Mucosa of rectum (tissue), 2 donors: ENCODE data around the gene AP2A2.

Source experiments
- H3K27ac ChIP-seq, 2 donors: one replicate each; pipeline ENCODE4 v1.7.0; 2013; ENCODE audit warnings: inconsistent platforms in 2 of 2, low read depth in 2 of 2, low read length in 2 of 2
- H3K27me3 ChIP-seq, 2 donors: one replicate each; pipeline ENCODE4 v1.7.0; 2013; ENCODE audit warnings: low read length in 2 of 2; ENCODE audit not compliant: control insufficient read depth in 2 of 2, insufficient read depth in 2 of 2
- H3K36me3 ChIP-seq, 2 donors: one replicate each; pipeline ENCODE4 v1.7.0; 2013; ENCODE audit warnings: low read length in 2 of 2; ENCODE audit not compliant: control insufficient read depth in 2 of 2, insufficient read depth in 2 of 2
- H3K4me1 ChIP-seq, 2 donors: one replicate each; pipeline ENCODE4 v1.7.0; 2013; ENCODE audit warnings: low read length in 2 of 2, mild to moderate bottlenecking in 1 of 2; ENCODE audit not compliant: control insufficient read depth in 2 of 2, insufficient read depth in 2 of 2
- H3K4me3 ChIP-seq, 2 donors: one replicate each; pipeline ENCODE4 v1.7.0; 2013; ENCODE audit warnings: low read length in 2 of 2
- H3K9ac ChIP-seq, 2 donors: one replicate each; pipeline ENCODE4 v1.7.0; 2013; ENCODE audit warnings: low read length in 2 of 2, low read depth in 1 of 2, mild to moderate bottlenecking in 1 of 2
- H3K9me3 ChIP-seq, 2 donors: one replicate each; pipeline ENCODE4 v1.7.0; 2013; ENCODE audit warnings: low read length in 2 of 2; ENCODE audit not compliant: control insufficient read depth in 2 of 2
- donor health status: healthy.
- donor health status: Normal muscosa, but diverticular disease.

Gene AP2A2

GRCh38 chr11:1039481-1040427 lies 114.1 kb downstream of the AP2A2 start:
- peaks cover 0 to 2% of the 10 kb centered on the region in 2 donors for H3K4me1 ChIP-seq
- no peak overlapping the region for H3K9ac ChIP-seq
- peaks cover 5 to 9% of the 10 kb centered on the region in 2 donors for H3K27me3 ChIP-seq
- H3K9me3 ChIP-seq = no peaks in the 10 kb centered on the region
- H3K36me3 ChIP-seq = no peaks in the 10 kb centered on the region
- no peak overlapping the region for H3K27ac ChIP-seq
- no peak overlapping the region for H3K4me3 ChIP-seq

DNA sequence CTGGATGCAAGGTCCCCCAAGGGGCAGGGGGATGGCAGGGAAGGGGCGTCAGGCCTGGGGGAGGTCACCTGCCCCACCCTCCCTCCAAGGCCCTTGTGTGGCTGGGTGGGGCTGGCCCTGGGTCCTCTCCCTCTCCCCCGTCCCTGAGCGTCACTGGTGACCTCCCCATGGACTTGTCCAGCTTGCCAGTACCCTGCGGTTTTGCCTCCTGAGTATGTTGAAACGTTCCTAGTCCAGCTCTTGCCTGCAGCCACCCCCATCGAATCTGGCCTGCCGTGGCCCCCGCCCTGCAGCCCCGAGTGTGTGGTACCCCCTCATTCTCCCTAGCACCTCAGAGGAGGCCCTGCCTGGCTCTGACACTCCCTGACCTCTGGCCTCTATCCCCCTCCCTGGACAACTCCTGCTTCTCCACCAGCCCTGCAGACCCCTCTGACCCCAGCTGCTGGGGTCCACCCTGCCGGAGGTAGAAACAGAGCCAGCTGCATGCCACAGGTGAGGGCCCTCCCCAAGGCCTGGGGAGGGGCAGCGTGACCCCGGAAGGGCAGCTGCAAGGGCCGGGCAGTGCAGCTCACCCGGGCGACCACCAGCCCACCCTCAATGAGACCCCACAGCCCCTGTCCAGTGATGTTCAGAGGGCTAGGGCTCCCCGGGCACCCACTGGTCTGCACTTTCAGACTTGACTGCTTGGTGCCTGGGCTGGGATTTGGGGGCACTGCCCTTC lies 114.9 kb downstream of the AP2A2 start:
- no peaks in the 10 kb centered on the region for H3K36me3 ChIP-seq
- no peak overlapping the region for H3K27ac ChIP-seq
- H3K9me3 ChIP-seq = no peaks in the 10 kb centered on the region

DNA sequence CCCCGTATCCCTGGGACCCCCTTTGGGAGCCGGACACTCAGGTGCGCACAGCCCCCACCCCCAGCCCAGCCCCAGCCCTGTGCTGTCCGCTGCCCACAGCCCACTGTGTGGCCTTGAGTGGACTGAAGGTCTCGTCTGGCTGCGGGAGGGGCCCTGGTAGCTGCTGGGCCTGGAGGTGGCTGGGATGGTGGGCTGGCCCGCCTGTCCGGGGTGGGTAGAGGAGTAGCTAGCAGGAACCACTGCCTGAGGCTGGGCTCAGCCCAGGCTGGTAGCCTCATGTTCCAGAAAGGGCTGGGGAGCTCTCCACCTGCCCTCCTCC lies 115.4 kb downstream of the AP2A2 start:
- H3K36me3 ChIP-seq = no peaks in the 10 kb centered on the region
- no peak overlapping the region for H3K4me3 ChIP-seq
- no peak overlapping the region for H3K27ac ChIP-seq
- H3K9ac ChIP-seq = no peak overlapping the region
- peaks cover 5 to 9% of the 10 kb centered on the region in 2 donors for H3K27me3 ChIP-seq
- no peaks in the 10 kb centered on the region for H3K9me3 ChIP-seq
- peaks cover 0 to 2% of the 10 kb centered on the region in 2 donors for H3K4me1 ChIP-seq

More for the DNA sequence above, 114.9 kb downstream of the AP2A2 start:
- Histone ChIP-seq H3K4me1 (peaks cover 0 to 2% of the 10 kb centered on the region in 2 donors), H3K9ac (no peak overlapping the region), H3K27me3 (peaks cover 5 to 9% of the 10 kb centered on the region in 2 donors), H3K4me3 (no peak overlapping the region)

- no peaks in the 10 kb centered on the region for H3K9me3 ChIP-seq
- no peaks in the 10 kb centered on the region for H3K36me3 ChIP-seq
- H3K4me1 ChIP-seq = peaks cover 0 to 2% of the 10 kb centered on the region in 2 donors
Observed at GRCh38 chr11:1041471-1041870, 115.8 kb downstream of the AP2A2 start.

GRCh38 chr11:1041936-1042608 lies 116.4 kb downstream of the AP2A2 start:
- H3K4me3 ChIP-seq = no peak overlapping the region
- H3K27me3 ChIP-seq = peaks cover 9 to 13% of the 10 kb centered on the region in 2 donors
- H3K36me3 ChIP-seq = no peaks in the 10 kb centered on the region
- no peaks in the 10 kb centered on the region for H3K9me3 ChIP-seq
- peaks cover 0 to 2% of the 10 kb centered on the region in 2 donors for H3K4me1 ChIP-seq
- no peak overlapping the region for H3K27ac ChIP-seq
- H3K9ac ChIP-seq = no peak overlapping the region

More at GRCh38 chr11:1041471-1041870, 115.8 kb downstream of the AP2A2 start:
- H3K4me3 ChIP-seq = no peak overlapping the region
- no peak overlapping the region for H3K27ac ChIP-seq
- H3K9ac ChIP-seq = no peak overlapping the region
- peaks cover 5 to 9% of the 10 kb centered on the region in 2 donors for H3K27me3 ChIP-seq

GRCh38 chr11:1042626-1043562 lies 117.2 kb downstream of the AP2A2 start:
- no peaks in the 10 kb centered on the region for H3K9me3 ChIP-seq
- H3K36me3 ChIP-seq = no peaks in the 10 kb centered on the region
- H3K27ac ChIP-seq = no peak overlapping the region
- H3K9ac ChIP-seq = no peak overlapping the region
- H3K4me1 ChIP-seq = peaks cover 0 to 2% of the 10 kb centered on the region in 2 donors
- peaks cover 16 to 20% of the 10 kb centered on the region in 2 donors for H3K27me3 ChIP-seq
- no peak overlapping the region for H3K4me3 ChIP-seq

- H3K36me3 ChIP-seq = no peaks in the 10 kb centered on the region
- no peak overlapping the region for H3K27ac ChIP-seq
- H3K4me3 ChIP-seq = no peak overlapping the region
- peaks cover 23 to 24% of the 10 kb centered on the region in 2 donors for H3K27me3 ChIP-seq
- no peaks in the 10 kb centered on the region for H3K9me3 ChIP-seq
- H3K9ac ChIP-seq = no peak overlapping the region
- H3K4me1 ChIP-seq = peaks cover 0 to 2% of the 10 kb centered on the region in 2 donors
Observed at GRCh38 chr11:1043563-1044096, 118.0 kb downstream of the AP2A2 start.

GRCh38 chr11:1044160-1044559 lies 118.5 kb downstream of the AP2A2 start:
- Histone ChIP-seq H3K4me3 (no peak overlapping the region), H3K9ac (no peak overlapping the region), H3K9me3 (no peaks in the 10 kb centered on the region), H3K4me1 (peaks cover 0 to 6% of the 10 kb centered on the region in 2 donors), H3K36me3 (no peaks in the 10 kb centered on the region), H3K27ac (no peak overlapping the region), H3K27me3 (peaks cover 24 to 28% of the 10 kb centered on the region in 2 donors)

DNA sequence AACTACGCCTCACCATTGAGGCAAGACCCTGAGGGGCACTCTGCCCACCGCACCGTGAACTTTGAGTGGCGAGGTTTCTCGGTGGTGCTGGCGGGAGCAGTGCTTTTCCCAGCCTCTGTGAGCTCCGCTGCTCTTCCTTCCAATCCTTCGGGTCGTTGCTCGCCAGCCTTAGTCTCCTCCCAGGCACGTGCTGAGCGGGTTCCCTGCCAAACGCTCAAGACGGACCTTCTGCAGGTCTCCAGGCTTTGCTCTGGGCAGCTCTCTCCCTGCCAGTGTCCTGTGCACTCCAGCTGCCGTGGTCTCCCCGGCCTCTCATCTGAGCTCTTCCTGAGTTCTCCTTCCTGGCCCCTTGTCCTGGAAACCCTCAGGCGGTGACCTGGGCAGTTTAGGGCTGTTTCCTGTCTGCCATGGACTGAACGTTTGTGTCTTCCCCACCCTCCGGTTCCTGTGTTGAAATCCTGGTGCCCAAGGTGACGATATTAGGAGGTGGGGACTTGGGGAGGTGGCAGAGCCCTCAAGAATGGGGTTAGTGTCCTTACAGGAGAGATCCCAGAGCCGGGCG lies 122.0 kb downstream of the AP2A2 start:
- H3K27me3 ChIP-seq = peaks cover 24 to 33% of the 10 kb centered on the region in 2 donors
- H3K27ac ChIP-seq = no peak overlapping the region
- no peaks in the 10 kb centered on the region for H3K36me3 ChIP-seq
- peaks cover 14 to 22% of the 10 kb centered on the region in 2 donors for H3K4me1 ChIP-seq
- H3K4me3 ChIP-seq = no peak overlapping the region
- H3K9ac ChIP-seq = no peak overlapping the region
- H3K9me3 ChIP-seq = no peaks in the 10 kb centered on the region
